Measurements from ENCODE around the gene PHYKPL.

GRCh38 chr5:178227138-178227659, 5.4 kb downstream of the PHYKPL start:
- TF ChIP-seq, protein P1, sequence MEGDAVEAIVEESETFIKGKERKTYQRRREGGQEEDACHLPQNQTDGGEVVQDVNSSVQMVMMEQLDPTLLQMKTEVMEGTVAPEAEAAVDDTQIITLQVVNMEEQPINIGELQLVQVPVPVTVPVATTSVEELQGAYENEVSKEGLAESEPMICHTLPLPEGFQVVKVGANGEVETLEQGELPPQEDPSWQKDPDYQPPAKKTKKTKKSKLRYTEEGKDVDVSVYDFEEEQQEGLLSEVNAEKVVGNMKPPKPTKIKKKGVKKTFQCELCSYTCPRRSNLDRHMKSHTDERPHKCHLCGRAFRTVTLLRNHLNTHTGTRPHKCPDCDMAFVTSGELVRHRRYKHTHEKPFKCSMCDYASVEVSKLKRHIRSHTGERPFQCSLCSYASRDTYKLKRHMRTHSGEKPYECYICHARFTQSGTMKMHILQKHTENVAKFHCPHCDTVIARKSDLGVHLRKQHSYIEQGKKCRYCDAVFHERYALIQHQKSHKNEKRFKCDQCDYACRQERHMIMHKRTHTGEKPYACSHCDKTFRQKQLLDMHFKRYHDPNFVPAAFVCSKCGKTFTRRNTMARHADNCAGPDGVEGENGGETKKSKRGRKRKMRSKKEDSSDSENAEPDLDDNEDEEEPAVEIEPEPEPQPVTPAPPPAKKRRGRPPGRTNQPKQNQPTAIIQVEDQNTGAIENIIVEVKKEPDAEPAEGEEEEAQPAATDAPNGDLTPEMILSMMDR (IDR thresholded peaks at IDR 0.05): no peak
- TF ChIP-seq EZH2 (IDR thresholded peaks at IDR 0.05; ENCODE audit: borderline replicate concordance, insufficient read depth, low read depth, low read length, poor library complexity, severe bottlenecking): no peak

All from B cell (primary cell).